ENCODE results near the gene ALDH1L1. TPM values are rescaled to one million over a fixed set of nuclear protein-coding genes. Genes with fewer than 3 reads are reported as not detected.

The ALDH1L1 gene
- total RNA-seq, 2 experiments from 2014 or later, result not detected

DNA sequence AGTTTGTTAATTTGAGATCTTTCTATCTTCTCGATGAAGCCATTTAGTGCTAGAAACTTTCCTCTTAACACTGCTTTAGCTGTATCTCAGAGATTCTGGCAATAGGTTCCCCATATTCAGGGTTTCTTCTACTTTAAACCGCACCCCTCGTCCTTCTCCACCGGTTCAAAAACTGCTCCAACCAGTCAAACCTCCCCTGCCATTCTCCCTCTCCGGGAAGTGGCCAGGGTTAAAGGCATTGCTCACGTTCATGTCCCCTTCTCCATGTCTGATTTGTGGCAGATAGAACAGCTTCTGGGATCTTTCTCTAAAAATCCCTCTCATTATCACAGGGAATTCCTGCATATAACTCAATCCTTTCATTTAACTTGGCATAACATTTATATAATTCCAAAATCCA lies 14.4 kb downstream of the ALDH1L1 start:
- Histone ChIP-seq H3K27ac (ENCODE audit: low read depth in 1 of 2, low read length in 2 of 2) (no peak overlapping the region), H3K4me1 (ENCODE audit: insufficient read depth, low read length) (no peaks in the 10 kb centered on the region), H3K4me3 (ENCODE audit: low read length) (no peak overlapping the region), H3K36me3 (ENCODE audit: insufficient read depth, low read length) (no peaks in the 10 kb centered on the region), H3K27me3 (ENCODE audit: control insufficient read depth in 1 of 2, insufficient read depth in 2 of 2, low read length in 2 of 2) (peaks cover 0 to 26% of the 10 kb centered on the region in 2 experiments), H3K9me3 (ENCODE audit: control insufficient read depth in 1 of 2, insufficient read depth in 1 of 2, low read length in 2 of 2) (no peaks in the 10 kb centered on the region)
- ChIA-PET CTCF (no interaction called here), POLR2A (no interaction called here)
- H3K9me3 Mint-ChIP-seq, result no peaks in the 10 kb centered on the region
- H3K27me3 Mint-ChIP-seq, result peaks cover 45% of the 10 kb centered on the region
- H3K4me1 Mint-ChIP-seq (ENCODE audit: low read depth), result no peaks in the 10 kb centered on the region
- ATAC-seq (ENCODE audit: poor library complexity) (no peak), DNase-seq (no peak)
- H3K36me3 Mint-ChIP-seq (ENCODE audit: low read depth), result no peaks in the 10 kb centered on the region
- TF ChIP-seq, protein P1, sequence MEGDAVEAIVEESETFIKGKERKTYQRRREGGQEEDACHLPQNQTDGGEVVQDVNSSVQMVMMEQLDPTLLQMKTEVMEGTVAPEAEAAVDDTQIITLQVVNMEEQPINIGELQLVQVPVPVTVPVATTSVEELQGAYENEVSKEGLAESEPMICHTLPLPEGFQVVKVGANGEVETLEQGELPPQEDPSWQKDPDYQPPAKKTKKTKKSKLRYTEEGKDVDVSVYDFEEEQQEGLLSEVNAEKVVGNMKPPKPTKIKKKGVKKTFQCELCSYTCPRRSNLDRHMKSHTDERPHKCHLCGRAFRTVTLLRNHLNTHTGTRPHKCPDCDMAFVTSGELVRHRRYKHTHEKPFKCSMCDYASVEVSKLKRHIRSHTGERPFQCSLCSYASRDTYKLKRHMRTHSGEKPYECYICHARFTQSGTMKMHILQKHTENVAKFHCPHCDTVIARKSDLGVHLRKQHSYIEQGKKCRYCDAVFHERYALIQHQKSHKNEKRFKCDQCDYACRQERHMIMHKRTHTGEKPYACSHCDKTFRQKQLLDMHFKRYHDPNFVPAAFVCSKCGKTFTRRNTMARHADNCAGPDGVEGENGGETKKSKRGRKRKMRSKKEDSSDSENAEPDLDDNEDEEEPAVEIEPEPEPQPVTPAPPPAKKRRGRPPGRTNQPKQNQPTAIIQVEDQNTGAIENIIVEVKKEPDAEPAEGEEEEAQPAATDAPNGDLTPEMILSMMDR (IDR thresholded peaks at IDR 0.05), result no peak
- intact Hi-C loops (cut with DNase I, micrococcal nuclease), result no loop called here
- H3K4me3 Mint-ChIP-seq, result no peak overlapping the region
- no peak overlapping the region for H3K27ac Mint-ChIP-seq

DNA sequence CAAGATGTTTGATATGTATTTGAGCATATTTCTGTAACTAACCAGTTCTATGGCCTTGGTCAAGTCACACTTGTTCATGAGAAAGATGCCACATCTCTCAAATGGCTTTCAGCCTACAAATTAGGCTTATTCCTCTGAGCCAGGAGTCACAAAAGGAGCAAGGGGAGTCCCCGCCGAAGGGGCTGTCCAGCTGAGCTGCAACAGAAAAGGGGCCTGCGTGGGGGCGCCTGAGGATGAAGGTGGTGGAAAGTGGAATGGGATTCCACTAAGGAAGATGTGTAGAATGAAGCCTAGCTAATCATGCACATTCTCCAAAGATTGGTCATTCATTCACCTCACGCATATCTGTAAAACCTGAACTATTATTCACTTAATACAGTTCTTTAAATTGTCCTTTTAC lies 19.1 kb downstream of the ALDH1L1 start:
- Histone ChIP-seq H3K4me3 (ENCODE audit: low read length) (no peak overlapping the region), H3K36me3 (ENCODE audit: insufficient read depth, low read length) (no peaks in the 10 kb centered on the region), H3K4me1 (ENCODE audit: insufficient read depth, low read length) (no peaks in the 10 kb centered on the region), H3K27me3 (ENCODE audit: control insufficient read depth in 1 of 2, insufficient read depth in 2 of 2, low read length in 2 of 2) (peaks cover 0 to 8% of the 10 kb centered on the region in 2 experiments), H3K27ac (ENCODE audit: low read depth in 1 of 2, low read length in 2 of 2) (no peak overlapping the region), H3K9me3 (ENCODE audit: control insufficient read depth in 1 of 2, insufficient read depth in 1 of 2, low read length in 2 of 2) (peaks cover 0 to 4% of the 10 kb centered on the region in 2 experiments)
- Mint-ChIP-seq H3K4me3 (no peak overlapping the region), H3K4me1 (ENCODE audit: low read depth) (no peaks in the 10 kb centered on the region), H3K9me3 (no peaks in the 10 kb centered on the region), H3K36me3 (ENCODE audit: low read depth) (no peaks in the 10 kb centered on the region), H3K27me3 (peaks cover 28% of the 10 kb centered on the region), H3K27ac (no peak overlapping the region)
- ChIA-PET CTCF (no interaction called here), POLR2A (no interaction called here)
- ATAC-seq (ENCODE audit: poor library complexity) (no peak), DNase-seq (no peak)
- TF ChIP-seq, protein P1 (IDR thresholded peaks at IDR 0.05), result no peak
- intact Hi-C loops (cut with DNase I, micrococcal nuclease), result no loop called here

DNA sequence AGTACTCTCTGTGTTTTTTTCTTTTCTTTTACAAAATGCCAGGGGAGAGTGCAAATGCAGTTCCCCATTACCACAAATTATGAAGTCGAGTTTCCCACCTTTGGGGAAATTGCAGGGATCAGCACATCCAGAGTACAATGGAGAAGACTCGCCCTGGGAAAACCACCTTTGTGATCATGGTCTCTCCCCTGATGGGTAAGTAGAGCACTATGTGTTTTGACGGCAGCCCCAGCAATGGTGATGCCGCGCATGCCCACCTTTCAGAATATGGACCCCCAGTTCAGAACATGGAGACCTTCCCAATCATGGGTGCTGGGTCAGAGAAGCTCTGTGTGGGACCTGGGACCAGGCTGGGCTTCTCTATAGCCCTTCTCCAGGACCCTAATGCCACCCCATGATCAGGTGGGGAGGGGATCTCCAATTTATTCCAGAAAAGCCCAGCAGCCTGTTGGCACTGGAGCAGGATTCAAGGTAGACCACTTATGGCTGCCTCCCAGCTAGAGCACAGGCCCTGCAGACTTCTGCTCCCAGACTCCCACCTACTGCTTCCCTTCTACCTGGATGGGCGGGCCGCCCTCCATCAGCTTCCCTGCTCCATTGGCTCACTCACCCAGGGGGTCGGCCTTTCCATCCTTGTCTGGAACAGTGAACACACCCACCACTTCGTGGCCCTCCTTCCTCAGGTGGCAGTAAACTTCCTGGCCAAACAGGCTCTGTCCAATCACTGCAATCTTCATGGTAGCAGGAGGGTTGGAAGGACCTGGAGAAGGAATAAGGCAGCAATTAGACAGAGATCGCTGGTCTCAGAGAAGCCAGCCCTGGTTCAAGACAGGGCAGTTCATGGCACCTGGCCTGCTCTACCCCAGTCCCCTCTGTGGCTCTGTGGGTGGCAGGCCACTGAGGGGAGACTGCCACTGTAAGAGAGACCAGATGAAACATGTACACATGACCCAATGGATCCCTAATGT lies 19.9 kb downstream of the ALDH1L1 start:
- no peak overlapping the region for H3K4me3 ChIP-seq (ENCODE audit: low read length)
- CTCF ChIA-PET, result no interaction called here
- TF ChIP-seq, protein P1 (IDR thresholded peaks at IDR 0.05), result no peak
- peaks cover 0 to 4% of the 10 kb centered on the region in 2 experiments for H3K27me3 ChIP-seq (ENCODE audit: control insufficient read depth in 1 of 2, insufficient read depth in 2 of 2, low read length in 2 of 2)
- DNase-seq, result no peak
- H3K9me3 ChIP-seq (ENCODE audit: control insufficient read depth in 1 of 2, insufficient read depth in 1 of 2, low read length in 2 of 2), result peaks cover 0 to 6% of the 10 kb centered on the region in 2 experiments
- Mint-ChIP-seq H3K36me3 (ENCODE audit: low read depth) (no peaks in the 10 kb centered on the region), H3K9me3 (no peaks in the 10 kb centered on the region), H3K27me3 (peaks cover 20% of the 10 kb centered on the region), H3K4me3 (no peak overlapping the region), H3K27ac (no peak overlapping the region), H3K4me1 (ENCODE audit: low read depth) (no peaks in the 10 kb centered on the region)
- no peak for ATAC-seq (ENCODE audit: poor library complexity)
- POLR2A ChIA-PET, result no interaction called here
- H3K4me1 ChIP-seq (ENCODE audit: insufficient read depth, low read length), result no peaks in the 10 kb centered on the region
- intact Hi-C loops (cut with DNase I, micrococcal nuclease), result no loop called here
- H3K36me3 ChIP-seq (ENCODE audit: insufficient read depth, low read length), result no peaks in the 10 kb centered on the region
- H3K27ac ChIP-seq (ENCODE audit: low read depth in 1 of 2, low read length in 2 of 2), result no peak overlapping the region

Measured in CD4-positive, alpha-beta T cell (primary cell).